ENCODE measurements around the gene LSAMP. TPM values are rescaled to one million over a fixed set of nuclear protein-coding genes. Genes with fewer than 3 reads are reported as not detected.

LSAMP gene
- total RNA-seq, 4 donors from 2014 or later: 4.3 to 5.2 (median 5.0) TPM

DNA sequence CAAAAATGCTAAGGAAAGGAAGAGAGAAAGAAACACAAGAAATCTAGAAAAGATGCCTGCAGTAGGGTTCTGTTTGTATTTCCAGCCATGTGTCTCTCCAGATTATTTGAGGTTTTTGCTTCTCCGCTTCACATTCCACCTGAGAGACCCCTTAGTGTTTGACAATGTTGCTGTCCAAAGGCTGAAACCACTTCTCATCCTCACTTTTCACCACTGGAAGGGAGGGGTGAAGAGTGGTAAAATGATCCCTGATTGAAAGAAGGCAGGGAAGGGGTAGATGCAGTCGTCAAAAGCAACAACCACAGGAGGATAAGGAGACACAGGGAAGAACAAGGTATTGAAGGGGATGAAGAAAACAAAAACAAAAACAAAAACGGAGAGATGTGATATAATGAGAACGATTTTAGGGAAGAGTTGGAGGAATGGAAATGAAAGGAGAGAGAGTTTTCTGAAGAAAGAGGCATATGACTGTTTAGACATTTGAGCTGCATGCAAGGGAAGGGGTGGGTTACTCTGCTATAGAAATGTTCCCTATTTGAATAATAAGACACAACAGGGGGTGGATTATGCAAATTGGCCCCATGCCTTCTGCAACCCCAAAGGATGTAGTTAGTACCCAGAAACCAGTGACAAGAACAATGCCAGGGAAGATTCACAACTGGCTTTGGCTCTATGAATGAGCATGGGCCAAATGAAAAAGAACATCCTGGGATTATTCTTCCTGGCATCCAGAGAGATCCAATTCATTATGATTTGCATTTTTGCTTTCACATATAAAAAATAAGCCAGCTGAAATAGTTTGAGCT is 586.1 kb downstream of the LSAMP start:
- H3K9me3 ChIP-seq: no peaks in the 10 kb centered on the region
- TF ChIP-seq POLR2AphosphoS5 (IDR thresholded peaks at IDR 0.05) (no peak), POLR2A (IDR thresholded peaks at IDR 0.05) (no peak), EP300 (IDR thresholded peaks at IDR 0.05) (no peak)
- TF ChIP-seq, protein P1, sequence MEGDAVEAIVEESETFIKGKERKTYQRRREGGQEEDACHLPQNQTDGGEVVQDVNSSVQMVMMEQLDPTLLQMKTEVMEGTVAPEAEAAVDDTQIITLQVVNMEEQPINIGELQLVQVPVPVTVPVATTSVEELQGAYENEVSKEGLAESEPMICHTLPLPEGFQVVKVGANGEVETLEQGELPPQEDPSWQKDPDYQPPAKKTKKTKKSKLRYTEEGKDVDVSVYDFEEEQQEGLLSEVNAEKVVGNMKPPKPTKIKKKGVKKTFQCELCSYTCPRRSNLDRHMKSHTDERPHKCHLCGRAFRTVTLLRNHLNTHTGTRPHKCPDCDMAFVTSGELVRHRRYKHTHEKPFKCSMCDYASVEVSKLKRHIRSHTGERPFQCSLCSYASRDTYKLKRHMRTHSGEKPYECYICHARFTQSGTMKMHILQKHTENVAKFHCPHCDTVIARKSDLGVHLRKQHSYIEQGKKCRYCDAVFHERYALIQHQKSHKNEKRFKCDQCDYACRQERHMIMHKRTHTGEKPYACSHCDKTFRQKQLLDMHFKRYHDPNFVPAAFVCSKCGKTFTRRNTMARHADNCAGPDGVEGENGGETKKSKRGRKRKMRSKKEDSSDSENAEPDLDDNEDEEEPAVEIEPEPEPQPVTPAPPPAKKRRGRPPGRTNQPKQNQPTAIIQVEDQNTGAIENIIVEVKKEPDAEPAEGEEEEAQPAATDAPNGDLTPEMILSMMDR (IDR thresholded peaks at IDR 0.05): no peak
- H3K27ac ChIP-seq: no peak overlapping the region
- H3K4me1 ChIP-seq: no peaks in the 10 kb centered on the region
- DNase-seq (ENCODE audit: low spot score in 2 of 2): no peak
- H3K4me3 ChIP-seq: no peak overlapping the region
- no peaks in the 10 kb centered on the region for H3K36me3 ChIP-seq
- 31% methylated on average over 4 of the region's 4 CpGs for WGBS
- no peaks in the 10 kb centered on the region for H3K27me3 ChIP-seq

DNA sequence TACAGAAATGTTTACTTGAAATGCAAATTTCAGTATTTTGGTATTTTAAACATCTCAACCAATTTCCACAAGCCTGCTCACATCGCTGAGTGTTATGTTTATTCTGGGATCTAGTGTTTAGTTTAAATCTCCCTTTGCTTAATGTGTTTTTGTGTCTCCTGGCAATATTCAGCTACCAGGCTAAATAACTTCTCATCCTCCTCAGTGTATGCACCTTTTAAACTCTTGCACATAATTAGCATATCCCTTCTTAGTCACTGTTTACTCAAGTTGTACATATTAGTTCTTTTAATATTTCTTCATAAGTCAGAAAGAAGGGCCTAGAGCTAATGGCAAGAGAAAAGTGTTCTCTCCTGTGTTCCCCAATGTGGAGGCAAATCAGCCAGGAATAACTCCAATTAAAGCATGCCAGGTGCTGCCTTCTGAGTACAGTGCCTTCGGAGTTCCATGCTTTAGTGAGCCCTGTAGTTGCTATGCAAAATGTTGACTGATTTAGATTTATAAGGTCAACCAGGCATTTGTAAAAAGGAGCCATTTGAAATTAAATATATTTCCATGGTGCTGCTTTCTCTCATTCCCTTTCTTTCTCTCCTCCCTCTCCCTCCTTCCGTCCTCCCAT is 587.7 kb downstream of the LSAMP start:
- Histone ChIP-seq H3K4me1 (no peaks in the 10 kb centered on the region), H3K9me3 (no peaks in the 10 kb centered on the region), H3K36me3 (no peaks in the 10 kb centered on the region), H3K27ac (no peak overlapping the region), H3K4me3 (no peak overlapping the region), H3K27me3 (no peaks in the 10 kb centered on the region)
- TF ChIP-seq, protein P1 (IDR thresholded peaks at IDR 0.05): no peak
- TF ChIP-seq POLR2AphosphoS5 (IDR thresholded peaks at IDR 0.05): no peak
- no peak for TF ChIP-seq POLR2A (IDR thresholded peaks at IDR 0.05)
- no peak for TF ChIP-seq EP300 (IDR thresholded peaks at IDR 0.05)
- DNase-seq (ENCODE audit: low spot score in 2 of 2): no peak
- 65% methylated on average over 3 of the region's 3 CpGs for WGBS

DNA sequence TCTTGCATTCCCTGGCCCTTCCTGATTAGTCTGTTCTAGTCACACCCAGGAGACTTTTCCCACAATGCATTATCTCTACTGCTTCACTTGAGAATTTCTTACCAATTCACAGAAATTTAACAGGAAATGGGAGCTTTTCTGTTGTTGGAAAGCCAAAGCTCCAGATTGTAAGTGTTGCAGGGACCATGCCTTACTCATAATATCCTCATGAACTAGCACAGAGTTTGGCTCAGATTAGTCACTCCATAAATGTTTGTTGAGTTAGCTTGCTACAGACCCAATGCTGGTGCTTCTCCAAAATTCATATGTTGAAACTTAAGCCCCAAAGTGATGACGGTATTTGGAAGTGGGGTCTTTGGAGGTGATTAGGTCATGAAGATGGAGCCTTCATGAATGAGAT is 589.4 kb downstream of the LSAMP start:
- Histone ChIP-seq H3K4me3 (no peak overlapping the region), H3K27me3 (no peaks in the 10 kb centered on the region), H3K9me3 (no peaks in the 10 kb centered on the region), H3K27ac (no peak overlapping the region), H3K36me3 (no peaks in the 10 kb centered on the region), H3K4me1 (no peaks in the 10 kb centered on the region)
- 94% methylated on average over 1 of the region's 1 CpG for WGBS
- TF ChIP-seq EP300 (IDR thresholded peaks at IDR 0.05): no peak
- TF ChIP-seq, protein P1 (IDR thresholded peaks at IDR 0.05): no peak
- TF ChIP-seq POLR2AphosphoS5 (IDR thresholded peaks at IDR 0.05): no peak
- TF ChIP-seq POLR2A (IDR thresholded peaks at IDR 0.05): no peak
- no peak for DNase-seq (ENCODE audit: low spot score in 2 of 2)

DNA sequence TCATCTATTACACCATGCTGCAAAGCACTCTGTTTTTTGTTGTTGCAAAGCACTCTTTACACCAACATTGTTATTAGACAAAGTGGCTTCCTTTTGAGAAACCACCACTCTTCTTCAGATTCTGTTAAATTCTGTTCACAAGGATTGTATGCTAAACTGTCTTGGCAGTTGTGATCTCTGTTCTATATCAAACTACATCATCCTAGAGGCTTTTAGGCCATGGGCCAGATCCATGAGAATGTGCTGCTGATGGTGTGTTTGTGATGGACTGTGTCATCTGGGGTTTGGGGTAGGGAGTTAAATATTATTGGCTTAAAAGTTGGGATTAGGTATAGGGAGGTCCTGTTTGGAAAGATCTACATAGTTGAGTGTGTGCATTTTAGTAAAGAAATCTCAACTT is 592.2 kb downstream of the LSAMP start:
- Histone ChIP-seq H3K27ac (no peak overlapping the region), H3K27me3 (no peaks in the 10 kb centered on the region), H3K9me3 (no peaks in the 10 kb centered on the region), H3K4me3 (no peak overlapping the region), H3K4me1 (no peaks in the 10 kb centered on the region), H3K36me3 (no peaks in the 10 kb centered on the region)
- TF ChIP-seq POLR2AphosphoS5 (IDR thresholded peaks at IDR 0.05) (no peak), POLR2A (IDR thresholded peaks at IDR 0.05) (no peak), EP300 (IDR thresholded peaks at IDR 0.05) (no peak)
- TF ChIP-seq, protein P1 (IDR thresholded peaks at IDR 0.05): no peak
- DNase-seq (ENCODE audit: low spot score in 2 of 2): no peak

DNA sequence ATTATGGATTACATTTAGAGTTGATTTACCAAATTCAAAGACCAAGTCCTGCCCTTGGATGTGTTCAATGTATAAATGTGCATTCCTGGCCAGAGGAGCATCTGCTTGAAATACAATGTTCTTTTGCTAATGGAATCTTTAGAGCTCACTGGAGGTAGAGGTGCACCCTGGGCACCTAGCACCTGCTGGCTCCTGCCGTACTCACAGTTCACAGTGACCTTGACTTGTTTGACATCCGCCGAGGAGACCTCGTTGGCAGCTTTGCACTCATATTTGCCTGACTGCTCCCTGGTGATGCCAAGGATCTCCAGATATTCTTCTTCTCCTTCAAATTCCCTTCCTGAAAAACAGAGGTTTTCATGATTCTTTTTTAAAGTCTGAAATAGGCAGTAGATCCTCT is 593.0 kb downstream of the LSAMP start:
- no peak overlapping the region for H3K27ac ChIP-seq
- TF ChIP-seq EP300 (IDR thresholded peaks at IDR 0.05) (no peak), POLR2A (IDR thresholded peaks at IDR 0.05) (no peak), POLR2AphosphoS5 (IDR thresholded peaks at IDR 0.05) (no peak)
- TF ChIP-seq, protein P1 (IDR thresholded peaks at IDR 0.05): no peak
- 95% methylated on average over 4 of the region's 4 CpGs for WGBS
- DNase-seq (ENCODE audit: low spot score in 2 of 2): no peak
- no peak overlapping the region for H3K4me3 ChIP-seq
- H3K9me3 ChIP-seq: no peaks in the 10 kb centered on the region
- no peaks in the 10 kb centered on the region for H3K4me1 ChIP-seq
- H3K27me3 ChIP-seq: no peaks in the 10 kb centered on the region
- no peaks in the 10 kb centered on the region for H3K36me3 ChIP-seq
